Neural cell (in vitro differentiated cells): ENCODE results near the gene TK2. TPM values are rescaled to one million over a fixed set of nuclear protein-coding genes. Genes with fewer than 3 reads are reported as not detected.

Experiments used
- H2AFZ ChIP-seq: fragments of 200-600, 300-800 bp; sonication (generic), shearing (Covaris generic); 2 replicates; pipeline ENCODE4 v1.6.0; 2014; ENCODE audit warnings: low read depth, mild to moderate bottlenecking, antibody characterized with exemption, low read length, moderate library complexity
- H3F3A ChIP-seq: fragments of 200-600 bp; shearing (Covaris generic); 2 replicates; pipeline ENCODE4 v1.6.1; 2016; ENCODE audit warnings: mild to moderate bottlenecking, moderate library complexity, mixed read lengths, antibody characterized with exemption, low read length; ENCODE audit not compliant: insufficient read depth, poor library complexity, severe bottlenecking
- H3K27ac ChIP-seq: fragments of 200-600, 300-800 bp; sonication (generic), shearing (Covaris generic); 2 replicates; pipeline ENCODE4 v1.5.1; 2014; ENCODE audit warnings: mild to moderate bottlenecking, low read length, moderate library complexity
- H3K27me3 ChIP-seq: fragments of 300-800, 200-600 bp; sonication (generic), shearing (Covaris generic); 2 replicates; pipeline ENCODE4 v1.6.0; 2014; ENCODE audit warnings: mild to moderate bottlenecking, low read depth, low read length, moderate library complexity; ENCODE audit not compliant: insufficient read depth
- H3K36me3 ChIP-seq: fragments of 300-800, 200-600 bp; sonication (generic), shearing (Covaris generic); 2 replicates; pipeline ENCODE4 v1.5.1; 2014; ENCODE audit warnings: mild to moderate bottlenecking, antibody characterized with exemption, low read length, moderate library complexity; ENCODE audit not compliant: insufficient read depth
- H3K4me2 ChIP-seq: fragments of 300-800, 200-600 bp; sonication (generic), shearing (Covaris generic); 2 replicates; pipeline ENCODE4 v1.6.0; 2014; ENCODE audit warnings: mild to moderate bottlenecking, low read length
- H3K4me3 ChIP-seq: fragments of 300-800, 200-600 bp; sonication (generic), shearing (Covaris generic); 2 replicates; pipeline ENCODE4 v1.5.1; 2014; ENCODE audit warnings: mild to moderate bottlenecking, low read length, moderate library complexity
- H3K79me2 ChIP-seq: fragments of 200-600 bp; shearing (Covaris generic); replicated peaks from 2 replicates; pipeline ENCODE4 v1.6.0; 2014; ENCODE audit warnings: mild to moderate bottlenecking, low read length, moderate library complexity; ENCODE audit not compliant: insufficient read depth
- H3K9ac ChIP-seq: fragments of 300-800, 200-600 bp; sonication (generic), shearing (Covaris generic); 2 replicates; pipeline ENCODE4 v1.6.1; 2016; ENCODE audit warnings: mild to moderate bottlenecking, low read length, mixed read lengths
- H3K9me2 ChIP-seq: fragments of 200-600 bp; shearing (Covaris generic); 2 replicates; pipeline ENCODE4 v1.6.1; 2016; ENCODE audit warnings: mild to moderate bottlenecking, low read length, mixed read lengths; ENCODE audit not compliant: insufficient read depth
- H3K9me3 ChIP-seq: fragments of 200-600, 300-800 bp; sonication (generic), shearing (Covaris generic); 2 replicates; pipeline ENCODE4 v1.6.1; 2016; ENCODE audit warnings: mild to moderate bottlenecking, mixed run types, low read length, moderate library complexity, mixed read lengths
- H4K20me1 ChIP-seq: fragments of 200-600 bp; shearing (Covaris generic); 2 replicates; pipeline ENCODE4 v1.6.1; 2016; ENCODE audit warnings: mild to moderate bottlenecking, mixed run types; ENCODE audit not compliant: insufficient read depth
- EP300 ChIP-seq: fragments of 450-650 bp; conservative IDR thresholded peaks from 2 replicates; pipeline ENCODE4 v1.6.1; 2014; ENCODE audit warnings: antibody characterized with exemption, mild to moderate bottlenecking, moderate library complexity; ENCODE audit not compliant: poor library complexity, severe bottlenecking
- EZH2 ChIP-seq: fragments of 200-600, 300-800 bp; shearing (Covaris generic), sonication (generic); IDR thresholded peaks from 2 replicates; pipeline ENCODE4 v1.6.1; 2014; ENCODE audit warnings: antibody characterized with exemption, low read length, borderline replicate concordance, mild to moderate bottlenecking; ENCODE audit not compliant: insufficient read depth, poor library complexity, severe bottlenecking
- MXI1 ChIP-seq: fragments of 450-650 bp; conservative IDR thresholded peaks from 2 replicates; pipeline ENCODE4 v1.6.1; 2014; ENCODE audit warnings: antibody characterized with exemption, mild to moderate bottlenecking; ENCODE audit not compliant: poor library complexity, severe bottlenecking
- POLR2AphosphoS5 ChIP-seq: IDR thresholded peaks from 2 replicates; pipeline ENCODE4 v1.6.1; 2012
- RAD21 ChIP-seq: fragments of 450-650 bp; conservative IDR thresholded peaks from 2 replicates; pipeline ENCODE4 v1.6.1; 2014; ENCODE audit warnings: antibody characterized with exemption, mild to moderate bottlenecking, moderate library complexity
- SMC3 ChIP-seq: fragments of 450-650 bp; conservative IDR thresholded peaks from 2 replicates; pipeline ENCODE4 v1.6.1; 2014; ENCODE audit warnings: antibody characterized with exemption, mild to moderate bottlenecking, moderate library complexity; ENCODE audit not compliant: poor library complexity
- TAF1 ChIP-seq: IDR thresholded peaks from 2 replicates; pipeline ENCODE4 v1.6.1; 2012; ENCODE audit warnings: low read depth
- polyA plus RNA-seq: library from polyadenylated mRNA; depleted of rRNA; stranded (reverse); fragments of >200 nt; gene quantifications from 2 replicates; pipeline ENCODE4 v1.2.3, GENCODE V29; 2014
- TF ChIP-seq, protein P1 (sequence below): fragments of 450-650 bp; IDR thresholded peaks from 2 replicates; pipeline ENCODE4 v1.5.1; 2014; ENCODE audit warnings: antibody characterized with exemption, mild to moderate bottlenecking, moderate library complexity; ENCODE audit not compliant: poor library complexity, severe bottlenecking
- TF ChIP-seq, protein P2 (sequence below): IDR thresholded peaks from 2 replicates; pipeline ENCODE4 v1.6.1; 2012; ENCODE audit warnings: borderline replicate concordance

Gene TK2
- polyA plus RNA-seq, 1 donor from 2014 or later, result 15.9 TPM

DNA sequence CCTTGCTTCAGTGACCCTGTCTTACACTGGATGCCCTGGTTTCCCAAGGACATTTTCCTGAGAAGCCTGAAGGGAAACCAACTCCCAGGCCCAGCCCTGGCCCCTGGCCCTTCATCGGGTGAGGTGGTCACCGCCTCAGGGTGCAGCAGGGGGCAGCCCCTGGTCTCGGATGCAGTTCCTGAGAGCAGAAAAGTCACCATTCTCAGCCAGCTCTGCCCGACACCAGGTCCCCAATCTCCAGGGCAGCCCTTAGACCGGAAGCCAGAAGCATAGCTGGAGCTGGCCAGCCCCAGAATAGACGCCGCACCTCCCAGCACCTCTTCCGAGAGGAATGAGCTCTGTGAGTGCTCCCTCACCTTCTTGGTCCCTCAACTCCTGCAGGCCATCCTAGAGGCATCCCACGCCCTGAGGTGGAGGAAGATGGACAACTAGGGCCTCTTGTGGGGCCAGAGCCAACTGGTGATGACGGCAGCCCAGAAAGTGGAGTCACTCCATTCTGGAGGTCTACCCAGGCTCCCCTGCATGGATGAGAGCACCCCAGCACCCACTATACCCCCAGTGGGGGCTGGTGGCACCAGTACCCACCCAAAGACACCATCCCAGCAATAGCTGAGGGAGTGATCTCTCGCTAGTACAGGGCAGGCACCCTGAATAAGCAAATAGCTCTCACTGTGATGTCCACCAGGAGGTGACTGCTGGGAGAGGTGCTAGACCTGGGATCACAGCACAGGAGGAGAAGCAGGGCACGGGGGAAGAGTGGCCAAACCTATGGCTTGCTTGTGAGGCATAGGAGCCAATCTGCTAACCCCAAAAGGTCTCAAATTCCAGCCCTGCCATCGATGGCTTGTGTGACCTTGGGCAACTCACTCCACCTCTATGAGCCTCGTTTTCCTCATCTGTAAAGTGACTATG is 56.2 kb downstream of the TK2 start:
- Histone ChIP-seq H3K4me2 (no peak overlapping the region), H3K9me3 (no peaks in the 10 kb centered on the region), H3K4me3 (no peak overlapping the region), H3K36me3 (no peaks in the 10 kb centered on the region), H2AFZ (no peak overlapping the region), H3K27me3 (no peaks in the 10 kb centered on the region), H3K79me2 (no peaks in the 10 kb centered on the region), H4K20me1 (no peaks in the 10 kb centered on the region), H3K9me2 (no peaks in the 10 kb centered on the region), H3F3A (no peaks in the 10 kb centered on the region), H3K27ac (no peak overlapping the region), H3K9ac (no peak overlapping the region)
- no peak for TF ChIP-seq SMC3
- no peak for TF ChIP-seq EP300
- TF ChIP-seq POLR2AphosphoS5, result no peak
- no peak for TF ChIP-seq EZH2
- TF ChIP-seq, protein P1, sequence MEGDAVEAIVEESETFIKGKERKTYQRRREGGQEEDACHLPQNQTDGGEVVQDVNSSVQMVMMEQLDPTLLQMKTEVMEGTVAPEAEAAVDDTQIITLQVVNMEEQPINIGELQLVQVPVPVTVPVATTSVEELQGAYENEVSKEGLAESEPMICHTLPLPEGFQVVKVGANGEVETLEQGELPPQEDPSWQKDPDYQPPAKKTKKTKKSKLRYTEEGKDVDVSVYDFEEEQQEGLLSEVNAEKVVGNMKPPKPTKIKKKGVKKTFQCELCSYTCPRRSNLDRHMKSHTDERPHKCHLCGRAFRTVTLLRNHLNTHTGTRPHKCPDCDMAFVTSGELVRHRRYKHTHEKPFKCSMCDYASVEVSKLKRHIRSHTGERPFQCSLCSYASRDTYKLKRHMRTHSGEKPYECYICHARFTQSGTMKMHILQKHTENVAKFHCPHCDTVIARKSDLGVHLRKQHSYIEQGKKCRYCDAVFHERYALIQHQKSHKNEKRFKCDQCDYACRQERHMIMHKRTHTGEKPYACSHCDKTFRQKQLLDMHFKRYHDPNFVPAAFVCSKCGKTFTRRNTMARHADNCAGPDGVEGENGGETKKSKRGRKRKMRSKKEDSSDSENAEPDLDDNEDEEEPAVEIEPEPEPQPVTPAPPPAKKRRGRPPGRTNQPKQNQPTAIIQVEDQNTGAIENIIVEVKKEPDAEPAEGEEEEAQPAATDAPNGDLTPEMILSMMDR, result no peak
- no peak for TF ChIP-seq RAD21
- TF ChIP-seq TAF1, result no peak
- TF ChIP-seq MXI1, result no peak
- TF ChIP-seq, protein P2, sequence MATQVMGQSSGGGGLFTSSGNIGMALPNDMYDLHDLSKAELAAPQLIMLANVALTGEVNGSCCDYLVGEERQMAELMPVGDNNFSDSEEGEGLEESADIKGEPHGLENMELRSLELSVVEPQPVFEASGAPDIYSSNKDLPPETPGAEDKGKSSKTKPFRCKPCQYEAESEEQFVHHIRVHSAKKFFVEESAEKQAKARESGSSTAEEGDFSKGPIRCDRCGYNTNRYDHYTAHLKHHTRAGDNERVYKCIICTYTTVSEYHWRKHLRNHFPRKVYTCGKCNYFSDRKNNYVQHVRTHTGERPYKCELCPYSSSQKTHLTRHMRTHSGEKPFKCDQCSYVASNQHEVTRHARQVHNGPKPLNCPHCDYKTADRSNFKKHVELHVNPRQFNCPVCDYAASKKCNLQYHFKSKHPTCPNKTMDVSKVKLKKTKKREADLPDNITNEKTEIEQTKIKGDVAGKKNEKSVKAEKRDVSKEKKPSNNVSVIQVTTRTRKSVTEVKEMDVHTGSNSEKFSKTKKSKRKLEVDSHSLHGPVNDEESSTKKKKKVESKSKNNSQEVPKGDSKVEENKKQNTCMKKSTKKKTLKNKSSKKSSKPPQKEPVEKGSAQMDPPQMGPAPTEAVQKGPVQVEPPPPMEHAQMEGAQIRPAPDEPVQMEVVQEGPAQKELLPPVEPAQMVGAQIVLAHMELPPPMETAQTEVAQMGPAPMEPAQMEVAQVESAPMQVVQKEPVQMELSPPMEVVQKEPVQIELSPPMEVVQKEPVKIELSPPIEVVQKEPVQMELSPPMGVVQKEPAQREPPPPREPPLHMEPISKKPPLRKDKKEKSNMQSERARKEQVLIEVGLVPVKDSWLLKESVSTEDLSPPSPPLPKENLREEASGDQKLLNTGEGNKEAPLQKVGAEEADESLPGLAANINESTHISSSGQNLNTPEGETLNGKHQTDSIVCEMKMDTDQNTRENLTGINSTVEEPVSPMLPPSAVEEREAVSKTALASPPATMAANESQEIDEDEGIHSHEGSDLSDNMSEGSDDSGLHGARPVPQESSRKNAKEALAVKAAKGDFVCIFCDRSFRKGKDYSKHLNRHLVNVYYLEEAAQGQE, result no peak

DNA sequence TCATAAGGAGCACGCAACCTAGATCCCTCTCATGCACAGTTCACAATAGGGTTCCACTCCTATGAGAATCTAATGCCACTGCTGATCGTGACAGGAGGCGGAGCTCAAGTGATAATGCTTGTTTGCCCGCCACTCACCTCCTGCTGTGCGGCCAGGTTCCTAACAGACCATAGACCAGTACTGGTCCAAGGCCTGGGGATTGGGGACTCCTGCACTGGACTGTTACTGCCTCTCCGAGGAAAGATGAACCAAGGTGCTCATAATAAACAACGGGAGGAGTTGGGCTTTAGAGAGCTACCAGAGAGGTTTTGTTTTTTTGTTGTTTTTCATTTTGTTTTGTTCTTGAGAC is 58.2 kb downstream of the TK2 start:
- Histone ChIP-seq H3K9me3 (no peaks in the 10 kb centered on the region), H2AFZ (no peak overlapping the region), H3K4me3 (no peak overlapping the region), H3K9me2 (no peaks in the 10 kb centered on the region), H4K20me1 (no peaks in the 10 kb centered on the region), H3K79me2 (no peaks in the 10 kb centered on the region), H3K36me3 (no peaks in the 10 kb centered on the region), H3F3A (no peaks in the 10 kb centered on the region), H3K9ac (no peak overlapping the region), H3K4me2 (no peak overlapping the region), H3K27ac (no peak overlapping the region), H3K27me3 (no peaks in the 10 kb centered on the region)
- TF ChIP-seq TAF1, result no peak
- TF ChIP-seq EP300, result no peak
- TF ChIP-seq, protein P2, result no peak
- no peak for TF ChIP-seq EZH2
- TF ChIP-seq RAD21, result no peak
- TF ChIP-seq POLR2AphosphoS5, result no peak
- TF ChIP-seq, protein P1, result no peak
- no peak for TF ChIP-seq MXI1
- no peak for TF ChIP-seq SMC3
